CD4-positive, alpha-beta T cell treated with Interleukin-1 beta for 1 hour (primary cell): ENCODE results near the gene CDCA3.

Experiments
- DNase-seq, 2 donors: peaks; one replicate each; pipeline ENCODE4 v3.0.0-alpha.2; 2020 to 2022

Gene CDCA3

GRCh38 chr12:6819106-6820030 lies 31.7 kb downstream of the CDCA3 start:
- DNase-seq: no peak

GRCh38 chr12:6818645-6819044 lies 32.4 kb downstream of the CDCA3 start:
- DNase-seq: no peak

DNA sequence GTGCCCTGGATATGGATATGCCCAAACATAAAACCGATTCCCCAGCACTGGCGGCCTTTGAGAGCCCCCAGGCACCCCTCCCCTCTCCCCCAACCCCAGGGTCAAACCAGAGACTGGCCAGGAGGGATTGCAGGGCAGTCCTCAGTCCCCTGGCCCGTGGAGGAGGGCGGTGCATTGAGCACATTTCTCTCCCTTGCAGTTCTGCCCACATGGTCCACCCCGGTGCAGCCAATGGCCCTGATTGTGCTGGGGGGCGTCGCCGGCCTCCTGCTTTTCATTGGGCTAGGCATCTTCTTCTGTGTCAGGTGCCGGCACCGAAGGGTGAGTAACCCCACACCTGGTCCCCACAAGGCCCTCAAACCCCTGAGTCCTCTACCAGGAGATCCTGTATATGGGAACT lies 32.9 kb downstream of the CDCA3 start:
- no peak for DNase-seq

GRCh38 chr12:6817662-6818157 lies 33.4 kb downstream of the CDCA3 start:
- DNase-seq: no peak

- DNase-seq: no peak
Observed at GRCh38 chr12:6817098-6817497, 34.0 kb downstream of the CDCA3 start.

DNA sequence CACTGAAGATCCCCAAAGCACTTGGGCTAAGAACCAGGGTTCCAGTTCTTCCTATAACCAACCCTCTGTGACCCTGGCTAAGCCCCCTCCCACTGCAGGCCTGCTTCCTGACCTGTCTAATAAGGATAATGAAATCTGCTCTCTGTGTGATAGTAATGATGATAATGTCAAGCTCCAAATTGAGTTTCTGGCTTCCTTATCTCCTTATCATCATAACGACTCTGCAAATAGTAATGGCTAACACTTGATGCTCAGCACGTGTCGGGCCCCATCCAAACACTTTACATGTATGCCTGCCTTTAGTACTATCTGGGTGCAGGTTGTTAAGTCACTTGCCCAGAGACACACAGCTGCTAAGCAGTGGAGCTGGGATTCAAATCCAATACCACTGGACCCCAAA lies 34.5 kb downstream of the CDCA3 start:
- no peak for DNase-seq

DNA sequence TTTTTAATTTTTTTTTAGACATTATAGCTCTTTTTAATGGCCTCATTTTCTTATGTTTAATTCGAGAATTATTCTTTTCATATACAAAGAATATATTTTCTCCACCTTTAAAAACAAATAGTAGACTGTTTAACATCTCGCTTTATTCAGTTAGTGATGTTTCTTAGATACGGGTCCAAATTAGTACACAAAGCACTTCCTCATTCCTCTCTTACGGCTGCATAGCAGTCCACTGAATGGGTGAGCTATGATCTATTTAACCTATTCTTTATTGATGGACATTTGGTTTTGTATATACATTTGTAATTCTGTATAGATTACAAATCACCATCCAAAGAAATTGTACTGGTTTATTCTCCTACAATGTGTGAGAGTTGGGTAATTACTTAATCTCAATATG lies 37.7 kb downstream of the CDCA3 start:
- no peak for DNase-seq

DNA sequence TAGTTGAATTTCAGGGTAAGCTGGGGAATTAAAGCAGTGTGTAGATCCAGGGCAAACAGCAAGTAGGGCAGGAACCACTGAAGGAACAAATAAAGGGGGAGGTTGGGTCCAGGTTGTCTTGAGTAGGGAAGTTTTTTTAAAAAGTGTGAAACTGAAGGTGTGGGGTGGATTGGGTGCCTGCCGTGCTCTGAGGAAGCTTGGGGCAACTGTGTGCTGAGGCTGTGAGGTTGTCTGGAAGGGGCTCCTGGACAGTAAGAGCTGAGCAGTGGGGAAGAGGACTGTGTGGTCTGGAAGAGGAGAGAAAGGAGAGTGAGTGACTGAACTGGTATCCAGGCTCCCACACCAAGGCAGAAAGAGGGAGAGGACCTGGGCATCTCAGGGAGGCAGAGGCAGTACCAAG lies 40.3 kb downstream of the CDCA3 start:
- DNase-seq: no peak

DNA sequence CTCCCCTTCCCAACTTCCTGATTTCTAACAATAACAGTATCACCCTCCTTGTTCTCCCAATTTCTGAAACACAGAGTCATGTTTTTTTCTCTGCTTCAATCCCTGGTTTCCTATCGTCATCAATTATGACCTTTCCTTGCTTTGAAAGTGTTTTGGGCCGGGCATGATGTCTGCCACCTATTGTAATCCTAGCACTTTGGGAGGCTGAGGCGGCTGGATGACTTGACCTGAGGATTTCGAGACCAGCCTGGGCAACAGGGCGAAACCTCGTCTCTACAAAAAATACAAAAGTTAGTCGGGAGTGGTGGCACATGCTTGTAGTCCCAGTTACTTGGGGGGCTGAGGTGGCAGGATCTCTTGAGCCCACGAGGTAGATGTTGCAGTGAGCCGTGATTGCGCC lies 42.0 kb downstream of the CDCA3 start:
- DNase-seq: no peak

GRCh38 chr12:6807170-6807569 lies 43.9 kb downstream of the CDCA3 start:
- no peak for DNase-seq

DNA sequence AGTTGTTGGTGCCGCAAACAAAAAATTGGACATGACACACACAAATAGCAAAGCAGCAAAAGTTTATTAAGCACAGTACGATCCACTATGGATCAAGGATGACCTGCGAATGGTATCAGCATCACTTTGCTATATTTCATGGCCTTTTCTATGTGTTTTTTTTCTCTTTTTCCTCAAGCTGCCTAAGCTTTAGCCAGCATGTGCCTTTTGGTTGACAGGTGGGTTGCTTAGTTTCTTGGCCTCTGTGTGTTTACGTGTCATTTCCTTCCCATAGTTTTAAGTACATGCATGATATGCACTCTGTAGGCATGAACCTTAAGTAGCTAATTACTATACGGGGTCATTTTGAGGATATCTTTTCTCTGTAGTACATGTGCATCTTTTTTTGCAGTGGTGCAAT lies 51.9 kb downstream of the CDCA3 start:
- no peak for DNase-seq
